Activated CD4-positive, CD25-positive, alpha-beta regulatory T cell treated with anti-CD3 and anti-CD28 coated beads, Interleukin-2, amount 50 U/mL, for 24 hours (primary cell): ENCODE results near the gene BAG3.
"Not testable (repeated sequence)": the region's sequence is repeated elsewhere in the genome, so short reads cannot be mapped to it uniquely, and the experiment has no call there.

Experiments used
- ATAC-seq, 2 donors: fragments of 150-1000 bp; cut with Tn5 transposase; one replicate each; pipeline ENCODE4 v1.10.0; 2021; ENCODE audit warnings: mild to moderate bottlenecking in 1 of 2, moderate library complexity in 1 of 2

BAG3 gene

DNA sequence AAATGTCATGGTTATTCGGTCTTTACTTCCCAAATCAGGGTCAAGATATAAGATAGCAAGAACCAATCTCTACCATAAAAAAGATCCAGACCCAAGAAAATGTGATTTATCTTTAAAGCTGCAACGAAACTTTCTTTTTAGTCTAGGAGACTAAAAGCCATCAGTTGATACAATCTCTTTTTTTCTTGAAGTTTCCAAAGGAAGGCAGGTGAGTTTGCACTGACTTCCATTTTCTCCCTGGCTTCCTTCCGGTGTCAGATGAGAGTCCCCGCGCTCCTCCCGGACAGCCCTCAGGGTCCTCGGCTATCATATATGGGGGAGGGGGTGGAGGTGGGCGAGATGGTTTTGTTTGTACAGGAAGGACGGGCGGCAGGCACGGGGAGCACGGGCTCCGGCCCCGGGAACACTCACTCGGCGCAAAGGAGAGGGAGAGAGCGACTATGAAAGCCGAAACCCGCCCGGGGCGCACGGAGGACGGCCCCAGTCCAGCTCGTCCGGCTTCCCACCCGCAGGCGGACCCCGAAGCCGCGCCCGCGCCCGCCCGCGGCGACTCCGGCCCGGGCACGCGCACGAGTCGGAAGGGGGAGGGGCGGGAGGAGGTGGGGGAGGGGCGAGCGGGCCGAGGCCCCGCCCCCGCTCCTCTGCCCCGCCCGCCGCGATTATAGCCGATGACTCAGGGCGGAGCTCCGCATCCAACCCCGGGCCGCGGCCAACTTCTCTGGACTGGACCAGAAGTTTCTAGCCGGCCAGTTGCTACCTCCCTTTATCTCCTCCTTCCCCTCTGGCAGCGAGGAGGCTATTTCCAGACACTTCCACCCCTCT is at the start of gene BAG3:
BAG3 (plus strand) TSS at position 689 of the 822 bp plus-strand sequence. CDS start 296 bp downstream, outside the sequence.
- peak; percentile 65 to 81 for ATAC-seq

DNA sequence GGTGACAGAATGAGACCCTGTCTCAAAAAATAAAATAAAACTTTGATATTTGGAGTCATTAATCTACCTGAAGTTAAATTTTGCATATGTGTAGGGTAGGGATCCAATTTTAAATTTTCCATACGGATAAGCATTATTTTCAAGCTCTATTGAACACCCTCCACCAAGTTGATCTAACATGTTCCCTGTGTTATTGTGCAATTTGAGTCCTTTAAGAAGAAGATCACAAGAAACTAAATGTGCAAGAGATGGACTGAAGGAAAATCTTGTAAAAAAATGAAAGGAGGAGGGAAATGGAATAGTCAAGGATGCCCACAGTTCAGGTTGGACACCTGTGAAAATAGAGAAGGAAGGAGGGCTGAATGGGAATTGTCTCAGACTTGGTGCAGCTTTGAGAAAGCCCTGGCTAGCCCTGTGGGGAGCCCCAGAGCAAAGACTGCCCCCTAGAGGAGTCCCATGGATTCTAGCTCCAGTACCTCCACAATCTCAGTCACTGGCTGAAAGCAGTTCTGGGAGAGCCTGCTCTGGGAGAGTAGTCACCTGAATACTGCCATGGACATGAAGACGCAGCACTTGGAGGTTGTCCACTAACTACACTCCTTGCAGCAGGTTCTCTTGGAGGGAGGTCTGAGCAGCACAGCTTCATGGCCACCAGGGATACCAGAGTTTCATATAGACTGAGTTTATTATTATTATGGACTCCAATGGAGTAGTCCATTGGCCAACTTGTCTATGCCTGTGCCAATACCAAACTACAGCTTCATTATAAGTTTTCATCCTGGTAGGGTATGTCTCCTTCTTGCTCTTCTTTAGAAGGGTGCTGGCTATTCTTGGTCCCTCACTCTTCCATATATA is 48.7 kb upstream of the BAG3 start:
- peak in 1 of 2 donors; percentile 58 for ATAC-seq

DNA sequence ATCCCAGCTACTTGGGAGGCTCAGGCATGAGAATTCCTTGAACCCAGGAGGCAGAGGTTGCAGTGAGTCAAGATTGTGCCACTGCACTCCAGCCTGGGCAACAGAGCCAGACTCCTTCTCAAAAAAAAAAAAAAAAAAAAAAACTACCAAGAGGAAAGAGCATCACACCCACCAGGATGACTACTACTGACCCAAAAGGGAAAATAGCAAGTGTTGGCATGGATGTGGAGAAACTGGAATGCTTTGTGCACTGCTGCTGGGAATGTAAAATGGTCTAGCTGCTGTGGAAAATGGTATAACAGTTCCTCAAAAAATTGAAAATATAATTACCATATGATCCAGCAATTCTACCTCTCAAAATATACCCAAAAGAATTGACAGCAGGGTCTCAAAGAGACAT is 46.7 kb upstream of the BAG3 start:
- no peak for ATAC-seq

DNA sequence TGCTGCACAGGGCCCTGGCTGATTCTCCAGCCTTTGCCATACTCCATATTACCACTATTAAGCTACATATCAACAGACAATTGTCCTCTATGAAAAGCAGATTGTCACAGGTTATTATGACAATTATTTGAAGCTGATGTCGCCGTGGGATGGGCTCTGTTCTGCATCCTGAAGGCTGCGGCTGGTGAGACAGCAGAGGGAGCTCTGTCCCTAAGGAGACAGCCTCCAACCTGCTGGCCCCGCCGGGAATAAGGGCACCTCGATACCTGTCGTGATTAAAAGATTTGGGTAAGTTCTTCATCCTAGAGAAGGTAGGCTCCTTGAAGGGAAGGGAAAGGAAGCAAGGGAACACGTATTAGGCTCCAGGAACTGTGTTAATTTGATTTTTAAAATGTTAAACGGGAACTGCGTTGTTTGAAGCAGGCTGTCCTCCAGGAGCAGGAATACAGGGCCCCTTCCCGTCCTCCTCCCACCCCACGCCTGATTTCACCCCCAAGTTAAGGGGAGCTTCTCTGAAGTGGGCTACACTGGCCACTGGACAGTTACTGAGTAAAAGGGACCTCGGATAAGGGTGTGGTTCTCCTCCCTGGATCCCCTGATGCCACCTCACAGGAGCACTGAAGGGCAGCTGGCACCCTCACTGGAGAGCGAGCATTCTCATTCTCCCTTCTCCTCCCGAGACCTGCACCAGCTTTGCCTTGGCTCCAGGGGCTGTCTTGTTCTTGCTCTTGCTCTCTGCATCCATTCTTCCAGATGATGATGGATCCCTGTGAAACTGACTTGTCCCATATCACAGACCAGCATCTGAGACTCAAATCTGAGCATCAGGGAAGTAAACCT is 42.6 kb upstream of the BAG3 start:
- peak; percentile 49 to 56 for ATAC-seq

DNA sequence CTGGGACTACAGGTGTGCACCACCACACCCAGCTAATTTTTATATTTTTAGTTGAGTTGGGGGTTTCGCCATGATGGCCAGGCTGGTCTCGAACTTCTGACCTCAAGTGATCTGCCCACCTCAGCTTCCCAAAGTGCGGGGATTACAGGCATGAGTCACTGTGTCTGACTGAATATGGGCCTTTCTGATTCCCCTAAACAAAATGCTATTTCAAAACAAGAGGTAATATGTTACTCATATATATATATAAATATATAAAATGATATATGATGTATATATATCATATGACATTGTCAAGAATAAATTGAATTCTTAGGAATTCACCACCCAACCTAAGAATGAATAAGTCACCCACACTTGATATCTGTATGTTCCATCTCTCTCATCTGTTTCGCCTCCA is 41.7 kb upstream of the BAG3 start:
- ATAC-seq = no peak

DNA sequence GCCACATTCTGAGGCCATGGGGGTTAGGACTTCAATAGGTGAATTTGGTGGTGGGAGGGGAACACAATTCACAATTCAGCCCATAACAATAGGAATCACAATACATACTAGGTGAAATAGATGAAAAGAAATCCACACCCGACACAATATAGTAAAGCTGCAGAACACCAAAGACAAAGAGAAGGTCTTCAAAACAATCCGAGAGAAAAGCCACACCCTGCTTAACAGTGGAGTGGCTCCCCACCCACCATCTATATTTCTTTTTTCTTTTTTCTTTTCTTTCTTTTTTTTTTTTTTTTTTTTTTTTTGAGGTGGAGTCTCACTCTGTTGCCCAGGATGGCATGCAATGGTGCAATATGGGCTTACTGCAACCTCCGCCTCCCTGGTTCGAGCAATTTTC is 39.7 kb upstream of the BAG3 start:
- no peak for ATAC-seq

DNA sequence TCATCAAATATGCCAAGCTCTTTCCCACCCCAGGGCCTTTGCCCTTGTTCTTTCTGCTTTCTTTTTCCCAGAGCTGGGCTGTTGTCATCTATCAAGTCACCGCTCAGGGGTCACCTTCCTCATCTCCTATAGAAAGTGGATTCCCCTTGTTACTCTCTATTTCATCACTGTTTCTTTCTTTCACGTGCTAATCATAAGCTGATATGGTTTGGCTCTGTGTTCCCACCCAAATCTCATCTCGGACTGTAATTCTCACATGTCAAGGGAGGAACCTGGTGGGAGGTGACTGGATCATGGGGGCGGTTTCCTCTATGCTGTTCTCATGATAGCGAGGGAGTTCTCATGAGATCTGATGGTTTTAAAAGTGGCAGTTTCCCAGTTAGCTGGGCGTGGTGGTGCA is 37.4 kb upstream of the BAG3 start:
- ATAC-seq = no peak

DNA sequence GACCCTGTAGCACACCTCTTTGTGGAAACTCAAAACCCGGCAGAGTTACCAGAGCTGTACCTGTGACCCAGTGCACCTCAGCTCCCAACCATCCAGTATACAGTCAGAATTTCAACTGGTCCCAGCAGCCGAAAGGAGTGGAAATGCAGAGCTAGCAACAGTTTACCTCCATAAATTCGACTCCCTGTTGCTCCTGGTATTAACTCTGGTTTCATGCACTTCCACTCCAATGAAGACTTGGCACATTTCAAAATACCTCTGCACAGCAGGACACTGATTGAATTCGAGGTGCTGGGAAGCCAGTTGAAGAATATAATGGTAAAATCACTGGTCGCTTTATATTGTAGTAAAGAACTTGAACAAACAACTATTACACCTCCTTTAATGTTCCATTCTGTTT is 36.5 kb upstream of the BAG3 start:
- ATAC-seq = no peak

DNA sequence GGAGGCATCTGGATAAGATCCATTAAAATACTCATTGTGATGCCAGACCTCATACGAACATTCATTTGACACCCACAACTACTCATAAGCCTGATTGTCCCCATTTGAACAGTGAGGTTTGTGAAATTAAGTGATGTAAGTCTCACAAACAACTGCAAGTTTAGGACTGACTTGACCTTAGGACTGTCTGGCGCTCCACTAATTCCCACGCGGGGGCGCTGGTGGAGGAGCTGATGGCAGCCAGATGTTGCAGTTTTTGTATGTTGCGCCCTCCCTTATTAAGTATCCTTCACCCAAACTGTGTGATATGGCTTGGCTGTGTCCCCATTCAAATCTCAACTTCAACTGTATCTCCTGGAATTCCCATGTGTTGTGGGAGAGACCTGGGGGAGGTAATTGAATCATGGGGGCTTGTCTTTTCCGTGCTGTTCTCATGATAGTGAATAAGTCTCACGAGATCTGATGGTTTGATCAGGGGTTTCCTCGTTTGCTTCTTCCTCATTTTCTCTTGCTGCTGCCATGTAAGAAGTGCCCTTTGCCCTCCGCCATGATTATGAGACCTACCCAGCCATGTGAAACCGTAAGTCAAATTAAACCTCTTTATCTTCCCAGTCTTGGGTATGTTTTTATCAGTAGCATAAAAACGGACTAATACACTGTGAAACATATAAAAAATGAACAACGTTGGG is 34.2 kb upstream of the BAG3 start:
- no peak for ATAC-seq

DNA sequence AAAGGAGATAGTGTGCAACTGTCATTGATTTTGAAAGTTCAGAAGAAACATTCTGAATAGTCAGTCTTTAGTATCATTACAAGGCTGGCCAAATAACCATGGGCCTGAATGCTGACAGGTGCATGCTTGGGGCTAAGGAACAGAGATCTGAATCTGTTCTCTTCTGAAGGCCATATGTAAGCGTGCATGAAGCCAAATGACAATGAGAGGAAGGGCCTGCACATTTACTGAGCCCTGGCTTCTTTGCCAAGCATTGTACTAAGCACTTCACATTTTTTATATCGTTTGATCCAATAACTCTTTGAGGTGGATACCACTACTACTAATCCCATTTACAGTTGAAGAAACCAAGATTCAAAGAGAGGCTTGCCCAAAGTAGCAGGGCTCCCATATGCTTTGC is 32.0 kb upstream of the BAG3 start:
- ATAC-seq = no peak

DNA sequence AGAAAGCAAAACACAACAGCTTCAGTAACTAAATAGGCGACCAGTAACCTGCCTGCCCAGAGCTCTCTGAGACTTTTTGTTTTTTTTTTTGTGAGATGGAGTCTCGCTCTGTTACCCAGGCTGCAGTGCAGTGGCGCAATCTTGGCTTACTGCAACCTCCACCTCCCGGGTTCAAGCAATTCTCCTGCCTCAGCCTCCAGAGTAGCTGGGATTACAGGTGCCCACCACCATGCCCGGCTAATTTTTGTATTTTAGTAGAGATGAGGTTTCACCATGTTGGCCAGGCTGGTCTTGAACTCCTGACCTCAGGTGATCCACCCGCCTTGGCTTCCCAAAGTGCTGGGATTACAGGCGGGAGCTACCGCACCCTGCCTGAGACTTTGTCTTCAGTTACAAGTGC is 31.4 kb upstream of the BAG3 start:
- ATAC-seq = not testable (repeated sequence)

DNA sequence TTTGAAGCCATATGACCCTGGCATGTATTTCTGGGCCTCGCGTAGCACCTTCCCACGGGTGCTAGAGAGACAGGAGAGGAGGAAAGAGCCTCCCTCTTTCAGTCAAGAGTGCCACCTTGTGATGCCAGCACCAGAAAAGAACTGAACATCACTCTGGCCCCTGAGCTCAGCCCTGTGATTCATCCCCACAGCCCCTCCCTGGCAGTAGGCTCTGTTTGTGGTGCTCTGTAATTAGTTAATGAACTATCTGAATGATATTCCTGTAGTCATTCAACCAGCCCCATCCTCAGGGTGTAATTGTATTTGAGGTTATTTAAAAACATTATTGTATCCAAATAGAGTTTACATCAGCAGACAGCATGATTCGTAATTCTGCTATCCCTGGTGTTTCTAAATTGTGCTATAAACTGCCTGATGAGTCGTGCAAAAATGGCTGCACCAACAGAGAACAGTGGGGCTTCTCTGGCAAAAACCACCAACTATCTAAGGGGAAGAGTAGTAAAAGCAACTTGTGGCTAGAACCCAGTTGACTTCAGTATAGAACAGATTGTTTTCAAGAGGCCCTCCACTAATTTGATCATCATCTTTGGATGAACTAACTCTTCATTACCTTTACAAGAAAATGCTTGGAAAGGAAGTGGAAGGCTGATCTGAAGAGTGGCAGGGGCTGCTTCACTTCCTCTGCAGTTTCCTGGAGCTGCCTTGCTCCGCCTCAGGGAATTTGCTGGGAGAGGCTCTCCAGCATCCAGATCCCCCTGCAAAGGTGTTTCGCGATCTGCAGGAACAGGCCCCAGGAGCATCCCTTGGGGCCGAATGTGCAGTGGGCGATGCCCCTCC is 30.7 kb upstream of the BAG3 start:
- ATAC-seq = peak in 1 of 2 donors; percentile 33

DNA sequence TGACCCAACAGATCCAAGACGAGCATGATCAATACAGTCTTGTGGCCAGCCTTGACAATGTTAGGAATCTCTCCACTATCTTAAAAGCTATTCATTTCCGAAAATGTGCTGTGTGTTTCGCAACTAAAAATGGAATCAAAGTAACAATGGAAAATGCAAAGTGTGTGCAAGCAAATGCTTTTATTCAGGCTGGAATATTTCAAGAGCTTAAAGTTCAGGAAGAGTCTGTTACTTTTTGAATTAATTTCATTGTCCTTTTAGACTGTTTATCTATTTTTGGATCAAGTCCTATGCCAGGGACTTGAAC is 30.1 kb upstream of the BAG3 start:
- ATAC-seq = no peak

DNA sequence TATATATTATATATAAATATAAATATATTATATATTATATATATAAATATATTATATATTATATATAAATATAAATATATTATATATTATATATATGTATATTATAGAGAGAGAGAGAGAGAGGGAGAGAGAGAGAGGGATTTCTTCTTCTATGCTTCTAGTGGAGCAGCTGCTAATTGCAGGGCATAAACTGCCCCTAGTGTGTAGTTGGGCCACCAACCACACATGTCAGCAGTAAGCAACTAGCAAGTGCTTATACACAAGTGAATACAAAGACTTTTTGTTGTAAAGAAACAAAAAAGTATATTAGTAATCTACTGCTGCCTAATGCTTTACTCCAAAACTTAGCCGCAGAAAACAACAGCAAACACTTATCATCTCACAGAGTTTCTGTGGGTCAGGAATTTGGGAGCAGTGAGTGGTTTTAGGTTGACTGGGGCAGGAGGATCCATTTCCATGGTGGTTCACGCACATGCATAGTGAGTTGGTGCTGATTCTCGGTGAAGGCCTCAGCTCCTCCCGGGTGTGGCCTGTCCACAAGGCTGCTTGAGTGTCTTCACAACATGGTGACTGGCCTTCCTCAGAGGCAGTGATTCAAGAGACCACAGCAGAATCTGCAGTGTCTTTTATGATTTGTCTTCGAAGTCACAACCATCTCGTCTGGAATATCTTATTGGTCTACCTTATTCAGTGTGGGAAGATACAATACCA is 25.5 kb upstream of the BAG3 start:
- no peak for ATAC-seq

DNA sequence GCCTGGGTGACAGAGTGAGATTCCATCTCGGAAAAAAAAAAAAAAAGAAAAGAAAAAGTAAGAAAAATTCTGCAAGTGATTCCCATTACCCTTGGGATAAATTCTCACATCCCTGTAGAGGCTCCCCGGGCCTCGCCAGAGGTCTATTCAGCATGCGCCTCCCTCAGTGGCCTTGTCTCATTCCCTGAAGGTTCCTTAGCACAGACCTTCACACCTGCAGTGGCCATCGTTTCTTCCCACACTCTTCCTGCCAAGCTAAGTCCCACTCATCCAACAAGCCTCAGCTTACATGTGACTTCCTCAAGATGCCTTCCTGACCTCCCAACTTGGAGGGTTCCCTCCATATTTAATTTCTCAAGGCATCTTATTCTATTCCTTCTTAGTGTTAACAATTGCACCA is 20.9 kb upstream of the BAG3 start:
- no peak for ATAC-seq

DNA sequence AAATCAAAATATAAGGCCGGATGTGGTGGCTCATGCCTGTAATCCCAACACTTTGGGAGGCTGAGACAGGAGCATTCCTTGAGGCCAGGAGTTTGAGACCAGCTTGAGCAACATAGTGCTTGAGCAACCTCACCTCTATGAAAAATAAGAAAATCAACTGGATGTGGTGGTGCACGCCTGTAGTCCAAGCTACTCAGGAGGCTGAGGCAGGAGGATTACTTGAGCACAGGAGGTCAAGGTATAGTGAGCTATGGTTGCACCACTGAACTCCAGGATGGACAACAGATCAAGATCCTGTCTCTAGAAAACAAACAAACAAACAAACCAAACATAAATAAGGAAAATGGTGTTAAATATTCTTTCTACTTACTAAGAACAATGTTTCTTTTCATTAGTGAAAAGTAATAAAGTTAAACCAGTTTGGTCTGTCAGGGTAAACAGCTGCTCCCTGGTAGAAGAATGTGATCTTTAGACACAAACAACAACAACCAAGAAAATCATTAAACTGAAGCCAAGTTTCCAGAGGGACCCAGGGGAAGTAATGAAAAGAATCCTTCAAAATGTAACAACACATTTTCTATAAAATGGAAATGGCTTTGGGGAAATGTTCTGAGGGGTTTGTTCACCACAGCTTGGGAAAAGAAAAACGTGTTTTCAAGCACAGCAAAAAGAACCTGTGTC is 17.5 kb upstream of the BAG3 start:
- no peak for ATAC-seq

DNA sequence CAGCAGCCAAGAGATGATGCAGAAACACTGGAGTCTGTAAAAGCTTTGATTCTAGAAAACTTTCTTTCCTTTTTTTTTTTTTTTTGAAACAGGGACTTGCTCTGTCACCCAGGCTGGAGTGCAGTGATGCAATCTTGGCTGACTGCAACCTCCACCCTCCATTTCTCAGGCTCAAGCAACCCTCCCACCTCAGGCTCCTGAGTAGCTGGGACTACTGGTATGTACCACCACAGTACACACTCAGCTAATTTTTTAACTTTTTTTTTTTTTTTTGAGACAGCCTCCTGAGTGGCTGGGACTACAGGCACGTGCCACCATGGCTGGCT is 17.0 kb upstream of the BAG3 start:
- ATAC-seq = no peak

DNA sequence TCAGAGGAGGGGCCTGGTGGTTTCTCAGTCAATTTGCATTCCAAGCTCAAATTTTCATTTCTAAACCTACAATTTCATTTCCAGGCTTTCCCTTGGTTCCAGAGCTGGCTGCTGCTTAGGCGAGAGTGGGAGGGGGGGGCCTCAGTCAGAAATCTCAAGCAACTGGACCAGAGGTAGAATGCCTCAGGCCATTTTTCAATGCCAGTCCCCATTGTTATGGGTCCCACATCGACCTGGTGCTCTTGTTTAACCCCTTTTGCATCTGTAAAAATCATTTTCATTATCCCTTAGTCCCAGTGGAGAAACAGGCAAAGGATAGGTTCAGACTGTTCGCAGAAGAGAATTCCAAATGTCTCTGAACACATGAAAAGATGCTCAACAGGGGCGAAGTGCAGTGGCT is 13.5 kb upstream of the BAG3 start:
- ATAC-seq = no peak

DNA sequence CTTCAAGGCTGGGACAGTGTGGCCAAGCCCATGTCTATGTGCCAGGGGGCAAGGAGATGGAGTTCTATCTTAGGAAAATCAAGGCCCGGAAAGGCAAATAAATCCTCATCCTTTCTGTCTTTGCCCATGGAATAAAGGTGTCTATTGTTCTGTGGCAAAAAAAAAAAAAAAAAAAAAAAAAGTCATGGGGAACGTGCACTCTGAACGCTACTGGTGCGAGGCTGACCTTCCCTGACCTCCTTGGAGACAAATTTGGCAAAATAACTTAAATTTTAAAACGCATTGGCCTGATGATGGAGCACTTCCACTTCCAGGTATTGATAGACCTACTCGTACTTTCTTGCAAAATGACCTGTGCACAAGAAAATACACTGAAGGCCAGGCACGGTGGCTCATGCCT is 12.2 kb upstream of the BAG3 start:
- no peak for ATAC-seq

DNA sequence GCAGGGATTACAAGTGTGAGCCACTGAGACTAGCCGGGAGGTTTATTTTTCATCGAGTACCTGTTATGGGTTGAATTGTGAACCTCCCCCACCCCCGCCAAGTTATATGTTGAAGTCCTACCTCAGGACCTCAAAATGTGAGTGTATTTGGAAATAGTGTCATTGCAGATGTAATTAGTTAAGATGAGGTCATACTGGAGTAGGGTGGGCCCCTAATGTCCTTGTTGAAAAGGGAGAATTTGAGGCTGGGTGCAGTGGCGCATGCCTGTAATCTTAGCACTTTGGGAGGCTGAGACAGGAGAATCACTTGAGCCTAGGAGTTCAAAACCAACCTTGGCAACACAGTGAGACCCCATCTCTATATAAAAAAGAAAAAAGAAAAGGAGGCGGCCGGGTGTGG is 10.8 kb upstream of the BAG3 start:
- ATAC-seq = no peak
